GM18498 (cell line): ENCODE results near the gene B4GALNT2.
"Not testable (repeated sequence)": the region's sequence is repeated elsewhere in the genome, so short reads cannot be mapped to it uniquely, and the experiment has no call there.

Experiments
- ATAC-seq: cut with Tn5 transposase; IDR thresholded peaks from one replicate; pipeline ENCODE4 v1.9.1; 2021; ENCODE audit warnings: mild to moderate bottlenecking, moderate library complexity; ENCODE audit not compliant: unreplicated experiment

Gene B4GALNT2, protein sequence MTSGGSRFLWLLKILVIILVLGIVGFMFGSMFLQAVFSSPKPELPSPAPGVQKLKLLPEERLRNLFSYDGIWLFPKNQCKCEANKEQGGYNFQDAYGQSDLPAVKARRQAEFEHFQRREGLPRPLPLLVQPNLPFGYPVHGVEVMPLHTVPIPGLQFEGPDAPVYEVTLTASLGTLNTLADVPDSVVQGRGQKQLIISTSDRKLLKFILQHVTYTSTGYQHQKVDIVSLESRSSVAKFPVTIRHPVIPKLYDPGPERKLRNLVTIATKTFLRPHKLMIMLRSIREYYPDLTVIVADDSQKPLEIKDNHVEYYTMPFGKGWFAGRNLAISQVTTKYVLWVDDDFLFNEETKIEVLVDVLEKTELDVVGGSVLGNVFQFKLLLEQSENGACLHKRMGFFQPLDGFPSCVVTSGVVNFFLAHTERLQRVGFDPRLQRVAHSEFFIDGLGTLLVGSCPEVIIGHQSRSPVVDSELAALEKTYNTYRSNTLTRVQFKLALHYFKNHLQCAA

GRCh38 chr17:49132699-49133364 lies at the start of gene B4GALNT2:
Gene B4GALNT2 (plus strand): TSS chr17:49132769. CDS start chr17:49132793, 24 bp downstream.
- no peak for ATAC-seq

DNA sequence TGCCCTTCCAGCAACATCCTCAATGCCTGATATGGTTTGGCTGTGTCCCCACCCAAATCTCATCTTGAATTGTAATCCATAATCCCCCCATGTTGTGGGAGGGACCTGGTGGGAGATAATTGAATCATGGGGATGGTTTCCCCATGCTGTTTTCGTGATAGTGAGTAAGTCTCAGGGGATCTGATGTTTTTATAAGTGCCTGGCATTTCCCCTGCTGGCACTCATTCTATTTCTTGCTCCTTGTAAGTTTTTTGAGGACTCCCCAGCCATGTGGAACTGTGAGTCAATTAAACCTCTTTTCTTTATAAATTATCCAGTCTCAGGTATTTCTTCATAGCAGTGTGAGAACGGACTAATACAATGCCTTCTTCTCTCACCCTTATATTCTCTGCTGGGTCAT lies 47.5 kb upstream of the B4GALNT2 start:
- not testable (repeated sequence) for ATAC-seq

DNA sequence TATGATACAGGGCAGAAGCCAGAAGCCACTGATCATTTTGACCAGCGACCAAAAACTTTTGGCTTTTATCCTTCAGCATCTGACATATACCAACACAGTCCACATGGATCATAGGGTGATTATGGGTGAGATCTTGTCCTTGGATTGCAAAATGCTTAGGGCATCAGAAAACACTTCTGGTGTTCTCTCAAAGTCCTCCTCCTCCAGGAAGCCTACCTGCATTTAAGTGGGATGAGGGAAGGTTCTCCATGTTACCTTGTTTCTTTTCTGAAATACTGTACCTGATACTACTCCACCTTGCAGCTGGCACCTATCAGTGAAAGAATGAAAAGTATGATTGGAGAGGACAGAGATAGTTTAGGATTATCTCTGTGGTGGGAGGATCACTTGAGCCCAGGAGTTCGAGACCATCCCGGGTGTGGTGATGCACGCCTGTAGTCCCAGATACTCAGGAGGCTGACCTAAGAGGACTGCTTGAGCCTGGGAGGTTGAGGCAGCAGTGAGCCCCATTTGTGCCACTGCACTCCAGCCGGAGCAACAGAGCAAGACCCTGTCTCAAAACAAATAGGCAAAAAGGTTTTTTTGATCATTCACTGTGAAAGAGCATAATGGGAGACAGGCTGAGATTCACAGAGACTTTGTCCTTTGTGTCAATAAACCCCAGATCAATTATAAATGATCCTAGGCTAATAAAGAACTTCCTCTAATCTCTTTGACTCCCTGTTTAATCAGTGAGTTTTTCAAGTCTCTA lies 46.8 kb upstream of the B4GALNT2 start:
- ATAC-seq = no peak

DNA sequence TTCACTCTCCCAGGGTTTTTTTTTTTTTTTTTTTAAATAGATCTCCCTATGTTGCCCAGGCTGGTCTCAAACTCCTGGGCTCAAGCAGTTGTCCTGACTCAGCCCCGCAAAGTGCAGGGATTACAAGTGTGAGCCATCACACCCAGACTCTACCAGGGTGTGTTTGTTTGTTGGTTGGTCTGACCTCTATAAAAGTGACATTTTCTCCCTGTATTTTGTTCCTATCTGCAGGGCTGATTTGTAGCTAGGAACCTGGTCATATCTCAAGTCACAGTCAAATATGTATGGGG lies 46.3 kb upstream of the B4GALNT2 start:
- no peak for ATAC-seq

GRCh38 chr17:49086649-49087048 lies 45.9 kb upstream of the B4GALNT2 start:
- ATAC-seq = no peak

- ATAC-seq = no peak
These were observed 43.5 kb upstream of the B4GALNT2 start for GRCh38 chr17:49089094-49089493.

DNA sequence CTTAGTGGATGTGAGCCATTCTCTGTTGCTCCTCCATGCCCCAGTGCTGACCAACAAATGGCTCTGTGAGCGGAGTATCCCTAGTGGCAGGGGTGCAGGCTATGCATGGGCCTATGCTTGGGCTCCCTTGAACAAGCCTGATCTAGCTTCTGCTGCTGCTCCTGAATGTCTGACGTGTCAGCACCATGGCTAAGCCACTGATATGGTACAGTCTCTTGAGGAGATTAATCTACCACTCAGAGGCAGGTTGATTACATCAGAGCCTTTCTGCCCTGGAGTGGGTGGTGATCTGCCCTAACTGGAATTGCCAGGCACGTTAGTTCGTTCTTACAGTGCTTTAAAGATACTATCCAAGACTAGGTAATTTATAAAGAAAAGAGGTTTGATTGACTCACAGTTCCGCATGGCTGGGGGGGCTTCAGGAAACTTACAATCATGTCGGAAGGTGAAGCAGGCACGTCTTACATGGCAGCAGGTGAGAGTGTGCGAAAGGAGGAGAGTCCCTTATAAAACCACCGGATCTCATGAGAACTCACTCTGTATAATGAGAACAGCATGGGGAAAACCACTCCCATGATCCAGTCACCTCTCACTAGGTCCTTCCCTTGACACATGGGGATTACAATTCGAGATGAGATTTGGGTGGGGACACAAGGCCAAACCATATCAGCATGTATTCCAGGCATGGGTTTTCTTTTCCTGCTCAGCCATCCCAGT lies 41.5 kb upstream of the B4GALNT2 start:
- ATAC-seq = no peak

DNA sequence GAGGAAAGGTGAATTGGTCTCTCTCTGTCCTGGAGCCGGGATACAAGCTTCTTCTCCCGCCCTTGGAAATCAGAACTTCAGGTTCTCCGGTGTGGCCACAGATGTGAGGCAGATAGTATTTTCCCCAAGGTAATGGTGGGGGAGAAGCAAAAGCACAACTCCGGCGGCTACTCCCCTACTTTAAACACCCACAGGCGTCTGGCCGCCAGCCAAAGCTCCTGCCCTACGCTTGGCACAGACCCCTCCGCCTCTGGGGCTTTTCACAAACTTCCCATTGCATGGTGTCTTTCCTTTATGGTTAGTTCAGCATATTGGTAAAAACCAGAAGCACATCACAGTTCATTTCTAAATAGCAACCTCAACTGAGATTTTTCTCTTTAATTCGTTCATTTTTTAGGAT lies 39.4 kb upstream of the B4GALNT2 start:
- ATAC-seq = no peak

GRCh38 chr17:49100601-49101000 lies 32.0 kb upstream of the B4GALNT2 start:
- ATAC-seq = no peak

- no peak for ATAC-seq
These were observed 31.5 kb upstream of the B4GALNT2 start for GRCh38 chr17:49101054-49101534.

GRCh38 chr17:49103360-49103759 lies 29.2 kb upstream of the B4GALNT2 start:
- ATAC-seq = not testable (repeated sequence)

GRCh38 chr17:49104511-49105074 lies 28.0 kb upstream of the B4GALNT2 start:
- ATAC-seq = no peak

- no peak for ATAC-seq
These were observed 26.0 kb upstream of the B4GALNT2 start for GRCh38 chr17:49106321-49107210.

DNA sequence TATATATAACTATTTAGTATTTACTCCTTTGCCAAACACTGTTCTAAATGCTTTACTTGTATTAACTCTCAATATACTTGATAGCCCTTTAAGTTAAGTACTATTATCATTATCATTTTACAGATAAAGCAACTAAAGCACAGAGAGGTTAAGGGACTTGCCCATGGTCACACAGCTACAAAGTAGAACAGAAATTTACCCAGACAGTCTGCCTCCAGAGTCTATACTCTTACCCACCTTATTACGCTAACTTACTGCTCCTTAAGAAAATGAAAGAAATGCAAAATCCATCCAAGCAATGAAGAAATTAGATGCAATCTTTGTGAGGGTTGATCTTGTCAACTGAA lies 25.4 kb upstream of the B4GALNT2 start:
- no peak for ATAC-seq

- ATAC-seq = no peak
These were observed 24.3 kb upstream of the B4GALNT2 start for GRCh38 chr17:49108318-49108717.

DNA sequence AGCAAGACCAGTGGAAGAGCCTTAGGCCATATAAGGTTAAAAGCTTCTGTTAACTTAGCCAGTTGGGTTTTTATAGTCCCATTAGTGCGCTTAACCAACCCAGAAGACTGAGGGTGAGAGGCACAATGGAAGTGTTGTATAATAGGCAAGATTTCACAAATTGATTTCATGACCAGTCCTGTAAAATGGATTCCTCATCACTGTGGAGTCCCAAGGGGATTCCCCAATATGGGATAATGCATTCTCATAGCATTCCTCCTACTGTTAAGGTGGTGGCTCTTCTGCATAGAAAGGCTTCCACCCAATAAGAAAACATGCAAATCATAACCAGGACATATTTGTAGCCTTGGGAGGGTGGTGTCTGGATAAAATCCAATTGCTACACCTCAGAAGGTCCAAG lies 22.1 kb upstream of the B4GALNT2 start:
- ATAC-seq = no peak

GRCh38 chr17:49111934-49112333 lies 20.6 kb upstream of the B4GALNT2 start:
- ATAC-seq = no peak

DNA sequence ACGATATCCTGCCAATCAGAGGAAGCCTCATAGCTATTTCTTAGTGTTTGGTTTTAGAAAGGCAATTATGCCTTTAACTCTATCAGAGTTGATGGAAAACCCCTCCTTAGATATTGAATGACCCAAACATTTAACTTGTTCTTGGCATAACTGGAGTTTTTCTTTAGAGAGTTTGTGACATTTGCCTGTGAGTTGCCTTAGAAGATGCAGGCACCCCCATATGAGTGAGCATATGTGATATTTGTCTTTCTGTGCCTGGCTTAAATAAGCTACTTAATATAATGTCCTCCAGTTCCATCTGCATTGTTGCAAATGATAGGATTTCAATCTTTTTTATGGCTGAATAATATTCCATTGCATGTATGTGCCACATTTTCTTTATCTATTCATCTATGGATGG lies 19.6 kb upstream of the B4GALNT2 start:
- ATAC-seq = no peak

DNA sequence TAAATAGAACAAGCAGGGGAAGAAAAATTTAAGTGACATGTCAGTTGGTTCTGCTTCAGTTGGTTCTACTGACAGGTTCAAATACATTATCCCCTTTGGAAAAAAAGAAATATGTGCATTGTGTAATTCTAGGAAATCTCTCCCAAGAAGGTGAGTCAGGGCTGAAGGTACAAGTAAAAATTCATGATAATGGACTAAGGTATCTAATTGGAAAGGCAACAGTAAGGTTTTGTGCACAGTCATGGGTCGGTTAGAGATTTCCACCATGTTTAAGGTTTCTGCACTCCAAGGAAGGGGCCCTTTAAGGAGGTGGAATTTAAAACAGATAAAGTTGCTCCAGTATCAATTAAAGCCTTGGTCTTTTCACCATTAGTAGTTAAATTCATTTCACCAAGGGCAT lies 17.9 kb upstream of the B4GALNT2 start:
- no peak for ATAC-seq
